Measurements from ENCODE around the gene FAT2.
"Not testable (repeated sequence)": the region's sequence is repeated elsewhere in the genome, so short reads cannot be mapped to it uniquely, and the experiment has no call there.

FAT2 gene

DNA sequence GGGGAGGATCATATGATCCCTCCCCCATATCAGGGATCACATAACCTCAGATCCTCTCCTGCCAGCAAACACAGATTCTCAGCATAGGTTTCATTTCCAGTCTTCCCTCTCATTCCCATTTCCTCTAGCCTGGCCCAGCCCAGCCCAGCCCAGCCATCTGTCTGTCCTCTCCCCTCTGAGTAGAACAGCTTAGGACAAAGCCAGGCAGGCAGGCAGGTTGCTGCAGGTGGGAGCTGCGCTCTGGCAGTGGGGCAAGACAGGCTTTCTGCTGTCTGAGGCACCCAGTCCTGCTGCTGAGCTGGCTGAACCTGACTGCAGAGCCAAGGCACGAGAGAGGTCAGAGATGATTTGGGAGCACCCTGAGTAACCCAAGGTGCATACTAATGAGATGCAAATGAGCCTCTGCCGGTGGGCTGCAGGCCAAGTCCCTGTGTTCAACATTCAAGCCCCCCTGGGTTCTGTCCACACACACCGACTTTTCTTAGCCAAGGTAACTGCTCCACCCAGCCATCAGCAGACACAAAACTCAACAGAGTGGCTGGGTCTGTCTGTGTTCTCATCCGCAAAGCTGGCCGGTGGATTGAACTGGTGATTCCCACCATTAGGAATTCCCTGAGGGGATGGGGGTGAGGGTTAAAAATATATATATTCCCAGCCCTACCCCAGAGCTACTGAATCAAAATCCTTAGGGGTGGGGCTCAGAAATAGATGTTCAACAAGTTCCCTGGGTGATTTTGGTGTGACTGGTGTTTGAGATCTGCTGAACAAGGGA is 9.1 kb downstream of the FAT2 start:
- DNase-seq (ENCODE audit: low read depth, low spot score) = no peak

DNA sequence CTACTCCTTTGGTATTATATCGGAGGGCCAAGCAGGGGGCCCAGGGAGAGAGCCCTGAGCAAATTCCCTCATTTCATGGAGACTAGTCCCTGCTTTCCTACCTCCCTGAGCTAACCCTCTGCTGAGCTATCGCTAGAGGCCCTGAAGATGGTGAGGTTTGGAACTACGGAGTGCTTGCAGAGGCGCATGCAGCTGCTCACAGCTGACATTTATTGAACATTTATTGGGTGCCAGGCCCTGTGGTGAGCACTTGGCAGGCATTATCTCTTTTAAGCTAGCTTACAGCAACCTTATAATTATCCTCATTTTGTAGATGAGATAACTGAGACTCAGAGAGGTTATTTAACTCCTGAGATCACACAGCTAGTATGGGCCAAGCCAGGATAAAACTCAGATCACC is 9.8 kb downstream of the FAT2 start:
- no peak for DNase-seq (ENCODE audit: low read depth, low spot score)

DNA sequence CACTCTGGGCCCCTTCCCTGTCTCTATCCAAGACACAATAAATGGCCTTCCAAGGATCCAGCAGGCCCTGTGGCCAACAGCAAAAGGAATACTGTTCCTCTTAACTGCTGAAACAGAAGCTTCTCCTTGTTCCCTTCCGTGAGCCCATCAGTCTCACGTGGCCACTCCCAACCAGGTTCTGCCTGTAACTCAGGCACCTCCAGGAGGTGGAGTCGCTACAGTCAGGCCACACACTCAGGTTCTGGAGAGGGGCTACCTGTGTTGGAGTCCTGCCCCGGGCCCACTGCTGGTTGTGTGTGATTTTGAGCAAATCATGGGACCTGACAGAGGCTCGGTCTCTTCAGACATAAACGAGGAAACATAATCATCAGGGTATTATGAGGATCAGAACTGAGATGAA is 10.3 kb downstream of the FAT2 start:
- DNase-seq (ENCODE audit: low read depth, low spot score) = no peak

DNA sequence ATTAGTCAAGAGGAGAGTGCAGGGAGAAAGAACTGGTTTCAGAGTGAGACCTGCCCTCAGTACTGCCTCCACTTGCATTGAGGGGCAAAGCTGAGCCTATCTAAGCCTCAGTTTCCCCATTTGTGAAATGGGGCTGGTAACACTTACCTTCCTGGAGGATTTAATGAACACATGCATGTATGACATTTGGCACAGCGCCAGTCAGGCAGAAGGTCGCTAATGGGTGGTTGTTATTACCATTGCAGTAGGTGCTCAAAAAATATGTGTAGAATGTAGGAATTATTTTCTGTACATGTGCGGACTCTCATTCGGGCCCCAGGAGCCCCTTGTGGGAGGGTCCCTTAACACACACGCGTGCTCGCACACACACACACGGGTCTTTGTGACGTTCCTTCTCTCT is 10.9 kb downstream of the FAT2 start:
- no peak for DNase-seq (ENCODE audit: low read depth, low spot score)

GRCh38 chr5:151579146-151579545 is 12.0 kb downstream of the FAT2 start:
- DNase-seq (ENCODE audit: low read depth, low spot score) = not testable (repeated sequence)

DNA sequence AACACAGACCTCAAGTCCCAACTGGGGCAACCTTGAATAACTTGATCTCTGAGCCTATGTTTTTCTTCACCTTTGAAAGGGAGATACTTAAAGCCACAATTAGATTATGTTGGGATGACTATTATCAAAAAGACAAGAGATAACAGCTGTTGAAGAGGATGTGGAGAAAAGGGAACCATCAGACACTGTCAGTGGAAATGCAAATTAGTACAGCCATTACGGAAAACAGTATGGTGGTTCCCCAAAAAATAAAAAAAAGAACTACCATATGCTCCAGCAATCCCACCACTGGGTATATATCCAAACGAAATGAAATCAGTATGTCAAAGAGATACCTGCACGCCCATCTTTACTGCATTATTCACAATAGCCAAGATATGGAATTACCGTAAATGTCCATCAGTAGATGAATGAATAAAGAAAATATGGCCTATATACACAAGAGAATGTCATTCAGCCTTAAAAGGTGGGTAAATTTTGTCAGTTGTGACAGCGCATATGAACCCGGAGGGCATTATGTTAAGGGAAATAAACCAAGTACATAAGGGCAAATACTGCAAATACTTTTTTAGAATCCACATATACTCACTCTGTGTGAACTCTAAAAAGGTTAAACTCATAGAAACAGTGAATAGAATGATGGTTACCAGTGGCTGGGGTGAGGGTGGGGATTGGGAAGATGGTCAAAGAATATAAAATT is 12.7 kb downstream of the FAT2 start:
- no peak for DNase-seq (ENCODE audit: low read depth, low spot score)

GRCh38 chr5:151577566-151577965 is 13.6 kb downstream of the FAT2 start:
- DNase-seq (ENCODE audit: low read depth, low spot score) = no peak

GRCh38 chr5:151574444-151574996 is 16.6 kb downstream of the FAT2 start:
- no peak for DNase-seq (ENCODE audit: low read depth, low spot score)

DNA sequence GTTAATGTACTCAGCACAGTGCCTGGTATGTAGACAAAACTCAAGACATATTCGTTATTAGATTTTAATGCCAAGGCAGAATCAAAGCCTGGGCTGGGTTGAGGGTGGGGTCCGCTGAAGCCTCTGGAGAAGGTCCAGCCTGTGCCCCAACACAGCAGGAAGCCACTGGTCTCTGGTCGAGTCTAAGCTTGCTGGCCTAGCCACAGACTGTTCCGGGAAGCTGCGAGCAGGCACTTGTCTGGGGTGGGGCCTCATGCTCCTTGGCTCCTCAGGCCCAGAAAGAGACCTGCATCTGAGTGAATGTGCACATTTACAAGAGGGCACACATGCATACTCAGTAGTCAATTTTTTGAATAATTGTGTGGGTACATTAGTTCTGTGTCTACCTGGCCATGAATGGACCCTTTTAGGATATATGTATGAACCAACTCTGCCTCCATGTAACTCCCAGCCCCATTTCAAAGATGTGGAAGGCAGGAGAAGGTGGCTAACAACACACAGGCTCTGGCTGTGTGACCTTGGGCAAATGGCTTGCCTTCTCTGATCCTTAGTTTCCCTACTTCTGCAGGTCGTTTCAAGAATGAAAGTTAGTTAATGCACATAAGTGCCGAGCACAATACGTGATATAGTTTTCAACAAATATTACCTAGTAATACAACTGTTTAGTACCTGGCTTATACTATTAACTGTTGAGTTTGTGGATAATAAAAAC is 18.3 kb downstream of the FAT2 start:
- no peak for DNase-seq (ENCODE audit: low read depth, low spot score)

- DNase-seq (ENCODE audit: low read depth, low spot score) = no peak
These were observed 19.6 kb downstream of the FAT2 start for GRCh38 chr5:151571270-151572173.

- no peak for DNase-seq (ENCODE audit: low read depth, low spot score)
These were observed 20.4 kb downstream of the FAT2 start for GRCh38 chr5:151570512-151571269.

DNA sequence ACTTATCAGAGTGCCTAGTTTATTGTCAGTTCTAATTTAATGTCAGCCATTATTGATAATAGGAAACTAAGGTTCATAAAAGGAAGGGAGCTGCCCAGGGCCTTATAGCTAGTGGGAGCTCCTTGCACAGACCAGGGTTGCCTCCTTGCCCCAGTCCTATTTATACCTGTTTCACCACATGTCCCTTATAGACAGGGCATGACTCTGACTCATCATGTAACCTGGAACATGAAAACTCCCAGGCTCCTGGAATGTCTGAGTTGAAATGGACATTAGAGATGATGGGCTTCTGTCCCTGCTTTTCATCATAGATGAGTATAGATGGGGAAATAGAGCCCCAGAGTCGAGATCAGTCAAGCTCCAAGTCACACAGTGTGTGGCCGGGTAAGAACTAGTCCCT is 21.1 kb downstream of the FAT2 start:
- no peak for DNase-seq (ENCODE audit: low read depth, low spot score)

DNA sequence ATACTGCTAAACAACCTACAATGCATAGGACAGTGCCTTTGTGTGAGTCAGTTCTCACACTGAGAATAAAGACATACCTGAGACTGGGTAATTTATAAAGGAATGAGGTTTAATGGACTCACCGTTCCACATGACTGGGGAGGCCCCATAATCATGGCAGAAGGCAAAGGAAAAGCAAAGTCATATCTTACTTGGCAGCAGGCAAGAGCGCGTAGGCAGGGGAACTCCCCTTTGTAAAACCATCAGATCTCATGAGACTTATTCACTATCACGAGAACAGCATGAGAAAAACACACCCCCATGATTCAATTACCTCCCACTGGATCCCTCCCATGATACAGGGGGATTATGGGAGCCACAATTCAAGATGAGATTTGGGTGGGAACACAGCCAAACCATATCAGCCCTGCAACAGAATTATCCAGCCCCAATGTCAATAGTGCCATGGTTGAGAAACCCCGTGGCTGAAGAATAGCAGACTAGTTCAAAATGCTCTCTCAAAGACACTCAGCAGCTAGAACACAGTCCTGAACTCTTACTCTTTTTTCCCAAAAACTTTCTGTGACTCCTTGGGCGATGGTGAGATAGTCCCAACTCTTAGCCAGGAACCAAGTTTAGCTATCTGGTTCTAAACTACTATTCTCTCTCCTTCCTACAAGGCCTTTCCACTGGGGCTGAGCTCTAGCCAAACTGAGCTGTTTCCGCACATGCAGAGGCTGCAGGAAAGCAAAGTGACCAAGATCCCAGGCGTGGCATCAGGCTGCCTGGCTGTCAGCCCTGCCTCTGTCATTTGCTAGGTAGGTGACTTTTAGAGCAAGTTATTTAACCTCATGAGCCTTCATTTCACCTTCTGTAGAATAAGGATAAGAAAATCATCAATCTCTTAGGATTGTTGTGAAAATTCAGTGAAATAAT is 21.7 kb downstream of the FAT2 start:
- no peak for DNase-seq (ENCODE audit: low read depth, low spot score)

- no peak for DNase-seq (ENCODE audit: low read depth, low spot score)
These were observed 23.1 kb downstream of the FAT2 start for GRCh38 chr5:151568036-151568435.

DNA sequence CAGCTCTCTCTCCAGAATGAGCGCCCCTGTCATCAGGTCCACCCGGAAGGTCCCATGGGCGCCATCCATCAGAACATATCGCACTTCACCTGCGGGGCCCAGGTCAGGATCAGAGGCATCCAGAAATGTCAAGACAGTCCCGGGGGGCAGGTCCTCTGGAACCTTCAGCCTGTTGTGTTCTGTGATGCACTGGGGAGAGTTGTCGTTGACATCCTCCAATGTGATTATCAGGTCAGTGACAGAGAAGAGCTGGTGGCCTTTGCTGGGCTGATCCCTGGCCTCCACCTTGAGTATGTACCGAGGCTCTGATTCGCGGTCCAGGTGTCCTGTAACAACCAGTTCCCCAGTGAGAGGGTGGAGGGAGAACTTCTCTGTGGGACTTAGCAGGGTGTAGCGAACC is 25.2 kb downstream of the FAT2 start:
- DNase-seq (ENCODE audit: low read depth, low spot score) = no peak

DNA sequence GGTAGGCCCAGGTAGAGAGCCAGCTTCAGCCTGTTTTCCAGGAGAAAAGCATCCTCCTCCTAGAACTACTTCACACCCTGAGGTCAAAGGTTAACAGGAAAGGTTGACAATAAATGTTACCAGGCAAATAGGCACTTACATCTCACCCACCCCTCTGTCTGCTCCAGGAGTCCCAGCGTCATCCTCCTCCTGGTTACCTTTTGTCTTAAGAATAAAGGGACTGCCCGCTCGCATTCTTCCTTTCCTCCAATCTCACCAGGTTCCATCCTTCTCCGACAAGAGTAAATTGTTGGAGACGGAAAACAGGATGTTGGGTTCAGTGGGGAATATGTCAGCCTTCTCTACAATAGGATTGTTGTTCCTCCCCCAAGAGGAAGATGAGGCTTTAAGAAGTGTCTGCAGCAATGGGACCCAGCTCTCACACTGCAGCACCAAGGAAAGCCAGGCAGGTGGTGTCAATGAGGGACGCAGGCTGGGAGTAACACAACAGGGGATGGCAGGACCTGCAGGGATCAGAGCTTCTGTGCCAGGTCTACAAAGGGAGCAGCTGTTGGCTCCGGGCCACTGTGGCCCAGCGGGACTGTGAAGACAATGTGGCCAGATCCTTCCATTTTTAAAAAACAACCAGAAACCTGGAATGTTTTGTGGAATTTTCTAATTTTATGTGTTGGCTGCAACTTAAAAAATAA is 29.0 kb downstream of the FAT2 start:
- DNase-seq (ENCODE audit: low read depth, low spot score) = no peak

DNA sequence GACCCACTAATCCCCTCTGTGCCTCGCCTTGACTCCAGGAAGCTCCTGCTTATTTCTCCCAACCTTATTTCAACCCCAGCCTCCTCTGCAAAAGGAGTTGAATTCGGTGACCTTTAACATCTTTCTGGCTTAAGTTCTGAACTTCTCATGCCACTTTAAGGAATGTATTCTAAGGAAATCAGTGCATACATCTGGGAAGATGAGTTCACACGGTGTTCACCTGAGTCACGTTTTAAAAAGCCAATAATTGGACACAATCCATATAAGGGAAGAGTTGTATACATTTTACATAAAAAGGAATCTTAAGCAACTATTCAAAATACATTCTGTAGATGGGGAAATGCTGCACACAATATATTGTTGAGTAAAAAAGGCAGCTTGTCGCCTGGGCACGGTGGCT is 33.2 kb downstream of the FAT2 start:
- DNase-seq (ENCODE audit: low read depth, low spot score) = no peak

GRCh38 chr5:151557466-151557865 is 33.7 kb downstream of the FAT2 start:
- no peak for DNase-seq (ENCODE audit: low read depth, low spot score)

- no peak for DNase-seq (ENCODE audit: low read depth, low spot score)
These were observed 34.3 kb downstream of the FAT2 start for GRCh38 chr5:151556806-151557205.

Data from brain pericyte (primary cell).